NB4 (cell line): ENCODE measurements around the gene HOXB8.

ENCODE experiments used
- POLR2A ChIP-seq: IDR thresholded peaks from 2 replicates; pipeline ENCODE4 v1.6.1; 2011; ENCODE audit warnings: mild to moderate bottlenecking; ENCODE audit not compliant: insufficient read length; ENCODE audit errors: extremely low read depth
- TF ChIP-seq, protein P1 (sequence below): IDR thresholded peaks from one replicate; pipeline ENCODE4 v1.5.1; 2012; ENCODE audit warnings: low read depth, low read length

DNA sequence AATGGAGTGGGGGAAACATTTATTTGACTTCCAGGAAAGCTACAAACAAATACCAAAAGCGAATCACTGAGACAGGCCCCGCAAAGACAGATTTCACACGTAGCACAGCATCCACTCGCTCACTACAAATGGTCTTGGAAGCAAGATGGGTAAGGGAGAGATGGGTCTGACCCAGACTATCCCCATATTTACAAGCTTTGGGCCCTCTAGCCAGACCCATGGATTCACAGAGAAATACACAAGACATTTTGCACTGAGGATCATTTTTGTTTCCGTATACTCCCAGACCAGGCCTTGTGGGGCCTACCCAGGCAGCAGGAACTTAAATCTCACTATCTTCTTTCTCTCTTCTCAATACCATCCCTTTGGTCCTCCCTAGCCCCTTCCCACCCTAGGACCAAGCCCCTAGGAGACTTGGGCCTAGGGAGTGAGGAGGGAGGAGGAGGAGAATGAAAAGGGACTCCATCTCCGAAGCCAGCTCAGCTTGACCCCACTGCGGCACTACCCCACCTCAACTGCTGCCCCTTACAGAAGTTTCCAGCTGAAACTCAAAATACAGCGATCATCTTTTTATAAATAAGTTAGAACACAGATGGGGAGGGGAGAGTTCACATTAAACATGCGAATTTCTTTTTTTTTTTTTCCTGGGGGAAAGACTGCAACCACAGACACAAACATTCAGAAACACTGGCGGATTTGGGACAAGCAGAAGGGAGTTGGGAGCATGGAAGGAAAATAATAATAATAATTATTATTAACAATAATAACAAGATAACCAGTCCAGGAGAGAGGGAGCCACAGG lies 23.6 kb downstream of the HOXB8 start:
- TF ChIP-seq, protein P1, sequence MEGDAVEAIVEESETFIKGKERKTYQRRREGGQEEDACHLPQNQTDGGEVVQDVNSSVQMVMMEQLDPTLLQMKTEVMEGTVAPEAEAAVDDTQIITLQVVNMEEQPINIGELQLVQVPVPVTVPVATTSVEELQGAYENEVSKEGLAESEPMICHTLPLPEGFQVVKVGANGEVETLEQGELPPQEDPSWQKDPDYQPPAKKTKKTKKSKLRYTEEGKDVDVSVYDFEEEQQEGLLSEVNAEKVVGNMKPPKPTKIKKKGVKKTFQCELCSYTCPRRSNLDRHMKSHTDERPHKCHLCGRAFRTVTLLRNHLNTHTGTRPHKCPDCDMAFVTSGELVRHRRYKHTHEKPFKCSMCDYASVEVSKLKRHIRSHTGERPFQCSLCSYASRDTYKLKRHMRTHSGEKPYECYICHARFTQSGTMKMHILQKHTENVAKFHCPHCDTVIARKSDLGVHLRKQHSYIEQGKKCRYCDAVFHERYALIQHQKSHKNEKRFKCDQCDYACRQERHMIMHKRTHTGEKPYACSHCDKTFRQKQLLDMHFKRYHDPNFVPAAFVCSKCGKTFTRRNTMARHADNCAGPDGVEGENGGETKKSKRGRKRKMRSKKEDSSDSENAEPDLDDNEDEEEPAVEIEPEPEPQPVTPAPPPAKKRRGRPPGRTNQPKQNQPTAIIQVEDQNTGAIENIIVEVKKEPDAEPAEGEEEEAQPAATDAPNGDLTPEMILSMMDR: no peak
- no peak for TF ChIP-seq POLR2A
